Measurements from ENCODE around the gene SNORC. TPM values are rescaled to one million over a fixed set of nuclear protein-coding genes. Genes with fewer than 3 reads are reported as not detected.

SNORC gene
- total and polyA plus RNA-seq, 10 of the 15 experiments (the other 5 are each of a cell fraction or from before 2014, with no cell fraction given), result 0.04 to 0.74 (median 0.45) TPM; not detected in 4

- no peak for TF ChIP-seq TCF12 (IDR thresholded peaks at IDR 0.05; ENCODE audit: low read depth, low read length)
- TF ChIP-seq CHD2 (IDR thresholded peaks at IDR 0.05; ENCODE audit: borderline replicate concordance, low read depth, low read length), result no peak
- TF ChIP-seq IRF4 (IDR thresholded peaks at IDR 0.05; ENCODE audit: low read depth, low read length), result no peak
- TF ChIP-seq, protein P1, sequence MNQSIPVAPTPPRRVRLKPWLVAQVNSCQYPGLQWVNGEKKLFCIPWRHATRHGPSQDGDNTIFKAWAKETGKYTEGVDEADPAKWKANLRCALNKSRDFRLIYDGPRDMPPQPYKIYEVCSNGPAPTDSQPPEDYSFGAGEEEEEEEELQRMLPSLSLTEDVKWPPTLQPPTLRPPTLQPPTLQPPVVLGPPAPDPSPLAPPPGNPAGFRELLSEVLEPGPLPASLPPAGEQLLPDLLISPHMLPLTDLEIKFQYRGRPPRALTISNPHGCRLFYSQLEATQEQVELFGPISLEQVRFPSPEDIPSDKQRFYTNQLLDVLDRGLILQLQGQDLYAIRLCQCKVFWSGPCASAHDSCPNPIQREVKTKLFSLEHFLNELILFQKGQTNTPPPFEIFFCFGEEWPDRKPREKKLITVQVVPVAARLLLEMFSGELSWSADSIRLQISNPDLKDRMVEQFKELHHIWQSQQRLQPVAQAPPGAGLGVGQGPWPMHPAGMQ (IDR thresholded peaks at IDR 0.05; ENCODE audit: borderline replicate concordance), result no peak
- TF ChIP-seq, protein P2, sequence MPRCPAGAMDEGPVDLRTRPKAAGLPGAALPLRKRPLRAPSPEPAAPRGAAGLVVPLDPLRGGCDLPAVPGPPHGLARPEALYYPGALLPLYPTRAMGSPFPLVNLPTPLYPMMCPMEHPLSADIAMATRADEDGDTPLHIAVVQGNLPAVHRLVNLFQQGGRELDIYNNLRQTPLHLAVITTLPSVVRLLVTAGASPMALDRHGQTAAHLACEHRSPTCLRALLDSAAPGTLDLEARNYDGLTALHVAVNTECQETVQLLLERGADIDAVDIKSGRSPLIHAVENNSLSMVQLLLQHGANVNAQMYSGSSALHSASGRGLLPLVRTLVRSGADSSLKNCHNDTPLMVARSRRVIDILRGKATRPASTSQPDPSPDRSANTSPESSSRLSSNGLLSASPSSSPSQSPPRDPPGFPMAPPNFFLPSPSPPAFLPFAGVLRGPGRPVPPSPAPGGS (IDR thresholded peaks at IDR 0.05; ENCODE audit: borderline replicate concordance, insufficient read depth, low read depth, low read length, poor library complexity, severe bottlenecking), result no peak
- TF ChIP-seq, protein P3, sequence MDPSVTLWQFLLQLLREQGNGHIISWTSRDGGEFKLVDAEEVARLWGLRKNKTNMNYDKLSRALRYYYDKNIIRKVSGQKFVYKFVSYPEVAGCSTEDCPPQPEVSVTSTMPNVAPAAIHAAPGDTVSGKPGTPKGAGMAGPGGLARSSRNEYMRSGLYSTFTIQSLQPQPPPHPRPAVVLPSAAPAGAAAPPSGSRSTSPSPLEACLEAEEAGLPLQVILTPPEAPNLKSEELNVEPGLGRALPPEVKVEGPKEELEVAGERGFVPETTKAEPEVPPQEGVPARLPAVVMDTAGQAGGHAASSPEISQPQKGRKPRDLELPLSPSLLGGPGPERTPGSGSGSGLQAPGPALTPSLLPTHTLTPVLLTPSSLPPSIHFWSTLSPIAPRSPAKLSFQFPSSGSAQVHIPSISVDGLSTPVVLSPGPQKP (IDR thresholded peaks at IDR 0.05; ENCODE audit: low read depth, low read length), result no peak
- TF ChIP-seq BCL11A (IDR thresholded peaks at IDR 0.05; ENCODE audit: low read depth, low read length), result no peak
- no peak for TF ChIP-seq STAT1 (conservative IDR thresholded peaks at IDR 0.05)
- TF ChIP-seq SIX5 (IDR thresholded peaks at IDR 0.05; ENCODE audit: low read depth, low read length, severe bottlenecking), result no peak
- TF ChIP-seq RAD21 (IDR thresholded peaks at IDR 0.05; ENCODE audit: insufficient read depth, low read depth, low read length), result no peak
- TF ChIP-seq BCLAF1 (IDR thresholded peaks at IDR 0.05), result no peak
- FAIRE-seq (no peak), ATAC-seq (no peak), DNase-seq (ENCODE audit: low read depth, low spot score) (no peak)
- Histone ChIP-seq H3K4me3 (no peak overlapping the region), H3K36me3 (ENCODE audit: control insufficient read depth in 2 of 2, insufficient read depth in 2 of 2, low read length in 1 of 2) (peaks cover 7 to 26% of the 10 kb centered on the region in 2 experiments; a peak in 3 of 4 replicates), H2AFZ (ENCODE audit: control insufficient read depth, low read depth, low read length) (no peak overlapping the region), H3K9ac (ENCODE audit: control insufficient read depth, insufficient read depth, low read length) (no peak overlapping the region), H3K4me1 (ENCODE audit: control insufficient read depth, insufficient read depth, low read length) (no peaks in the 10 kb centered on the region), H3K27me3 (replicated peaks in 1 of 2; ENCODE audit: control insufficient read depth in 2 of 2, insufficient read depth in 2 of 2, low read length in 1 of 2) (no peaks in the 10 kb centered on the region), H4K20me1 (ENCODE audit: control insufficient read depth, insufficient read depth) (no peaks in the 10 kb centered on the region), H3K79me2 (ENCODE audit: control insufficient read depth, insufficient read depth, low read length) (no peaks in the 10 kb centered on the region), H3K9me3 (replicated peaks; ENCODE audit: control insufficient read depth, insufficient read depth, low read length) (no peaks in the 10 kb centered on the region), H3K4me2 (ENCODE audit: control insufficient read depth, insufficient read depth) (no peak overlapping the region), H3K27ac (ENCODE audit: control insufficient read depth, insufficient read depth) (no peak overlapping the region)
- CTCF ChIA-PET, result interaction anchor here (0.6 to 4.1 kb wide), 11 partner anchors 10 to 397 kb away, joined by 3 to 37 read pairs (median 3); partner anchors contain the start of gene ATG16L1
- 83% methylated on average over 7 of the region's 7 CpGs for WGBS (ENCODE audit: insufficient coverage, insufficient replicate concordance, low lambda C conversion rate, missing lambda C conversion rate)
- in situ Hi-C loops (cut with MboI) (loop anchor here (5.0 kb wide), 2 partner anchors 173 to 398 kb away; partner anchors contain the start of gene ATG16L1), intact Hi-C loops (cut with micrococcal nuclease; ENCODE audit: unreplicated experiment) (loop anchor here (5.0 kb wide), 1 partner anchor 173 kb away; no protein-coding TSS in a partner anchor)
- RAD21 ChIA-PET (ENCODE audit: unreplicated experiment), result interaction anchor here (1.0 to 1.9 kb wide), 5 partner anchors 13 to 397 kb away, joined by 3 to 8 read pairs (median 4); partner anchors contain the start of gene ATG16L1
- SMC1A ChIA-PET (ENCODE audit: uncharacterized antibody, unreplicated experiment), result interaction anchor here (0.9 to 3.3 kb wide), 4 partner anchors 175 to 397 kb away, joined by 3 to 19 read pairs (median 12); partner anchors contain the start of genes ATG16L1 and INPP5D
- BruUV-seq (replicated peaks), result no TSS peak
- POLR2A ChIA-PET, result no interaction called here
Observed at GRCh38 chr2:232854082-232854481, 16.0 kb upstream of the SNORC start.

Data from GM12878 (cell line).